ENCODE results near the gene EXOC3L2. TPM values are rescaled to one million over a fixed set of nuclear protein-coding genes. Genes with fewer than 3 reads are reported as not detected.

Gene EXOC3L2
- total RNA-seq, 1 donor from 2014 or later, result not detected

DNA sequence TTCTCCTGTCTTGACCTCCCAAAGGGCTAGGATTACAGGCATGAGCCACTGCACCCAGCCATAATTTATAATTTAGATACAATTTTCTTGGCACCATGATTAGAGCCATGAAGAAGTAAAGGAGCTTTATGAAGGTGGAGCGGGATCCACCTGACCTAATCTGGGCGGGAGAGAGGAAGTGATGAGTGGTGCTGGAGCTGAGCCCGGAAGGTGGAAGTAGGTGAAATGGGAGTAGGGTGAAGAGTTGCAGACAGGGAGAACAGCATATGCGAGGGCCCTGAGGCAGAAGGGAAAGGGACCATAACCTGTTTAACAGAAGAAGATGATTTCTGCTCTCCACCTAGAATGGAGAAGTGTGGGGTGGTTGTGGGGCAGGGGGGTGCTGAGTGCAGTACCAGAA lies 62.4 kb downstream of the EXOC3L2 start:
- ATAC-seq (ENCODE audit: low read depth), result no peak
- intact Hi-C loops (cut with micrococcal nuclease), result no loop called here
- DNase-seq, result no peak
- TF ChIP-seq CTCF (IDR thresholded peaks at IDR 0.05), result no peak
- CTCF ChIA-PET, result interaction anchor here (1.2 kb wide), 1 partner anchor 87 kb away, joined by 4 read pairs; no protein-coding TSS in a partner anchor
- no peaks in the 10 kb centered on the region for H3K9me3 Mint-ChIP-seq
- H3K4me1 Mint-ChIP-seq, result peaks cover 52% of the 10 kb centered on the region
- H3K27me3 Mint-ChIP-seq, result no peaks in the 10 kb centered on the region
- H3K27ac Mint-ChIP-seq, result no peak overlapping the region
- H3K4me3 Mint-ChIP-seq, result no peak overlapping the region
- POLR2A ChIA-PET, result interaction anchor here (0.6 kb wide), 2 partner anchors 63 to 288 kb away, joined by 6 read pairs; no protein-coding TSS in a partner anchor
- peaks cover 28% of the 10 kb centered on the region for H3K36me3 Mint-ChIP-seq (ENCODE audit: low read depth)

DNA sequence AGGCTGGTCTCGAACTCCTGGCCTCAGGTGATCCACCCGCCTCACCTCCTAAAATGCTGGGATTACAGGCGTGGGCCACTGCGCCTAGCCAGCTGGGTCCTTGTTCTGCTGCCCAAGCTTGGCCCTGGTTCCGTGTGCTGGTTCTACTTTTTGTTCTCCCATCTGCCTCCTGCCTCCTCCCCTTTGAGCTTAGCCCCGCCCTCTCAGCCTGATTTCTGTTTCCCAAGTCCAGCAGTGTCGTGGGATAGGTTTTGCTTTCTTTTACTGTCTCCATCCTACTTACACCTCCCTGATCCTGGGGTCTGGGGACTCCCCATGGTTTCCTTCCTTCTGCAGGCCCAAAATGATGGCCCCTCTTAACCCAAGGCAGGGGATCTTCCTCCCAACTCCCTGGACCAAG lies 64.3 kb downstream of the EXOC3L2 start:
- DNase-seq (no peak), ATAC-seq (ENCODE audit: low read depth) (no peak)
- ChIA-PET CTCF (no interaction called here), POLR2A (no interaction called here)
- Mint-ChIP-seq H3K36me3 (ENCODE audit: low read depth) (peaks cover 28% of the 10 kb centered on the region), H3K4me1 (peaks cover 55% of the 10 kb centered on the region), H3K4me3 (peak overlapping the region; percentile 30), H3K9me3 (no peaks in the 10 kb centered on the region), H3K27me3 (no peaks in the 10 kb centered on the region), H3K27ac (no peak overlapping the region)
- intact Hi-C loops (cut with micrococcal nuclease), result no loop called here
- no peak for TF ChIP-seq CTCF (IDR thresholded peaks at IDR 0.05)

- Mint-ChIP-seq H3K27me3 (no peaks in the 10 kb centered on the region), H3K4me1 (peaks cover 56% of the 10 kb centered on the region), H3K4me3 (peak overlapping the region; percentile 74), H3K36me3 (ENCODE audit: low read depth) (peaks cover 30% of the 10 kb centered on the region), H3K27ac (no peak overlapping the region), H3K9me3 (no peaks in the 10 kb centered on the region)
- no peak for DNase-seq
- ChIA-PET POLR2A (interaction anchor here (0.6 to 2.5 kb wide), 7 partner anchors 54 to 708 kb away, joined by 3 to 53 read pairs (median 5); partner anchors contain the start of genes CLASRP and PPP1R37), CTCF (no interaction called here)
- intact Hi-C loops (cut with micrococcal nuclease), result loop anchor here (2.0 to 5.0 kb wide), 4 partner anchors 15 to 428 kb away; partner anchors contain the start of gene MARK4
- no peak for ATAC-seq (ENCODE audit: low read depth)
- TF ChIP-seq CTCF (IDR thresholded peaks at IDR 0.05), result no peak
These were observed 65.3 kb downstream of the EXOC3L2 start for GRCh38 chr19:45179892-45180370.

- intact Hi-C loops (cut with micrococcal nuclease), result loop anchor here (2.0 to 5.0 kb wide), 4 partner anchors 14 to 427 kb away; partner anchors contain the start of gene MARK4
- no peak for DNase-seq
These were observed 65.9 kb downstream of the EXOC3L2 start for GRCh38 chr19:45179072-45179891.

More at GRCh38 chr19:45179072-45179891, 65.9 kb downstream of the EXOC3L2 start:
- H3K9me3 Mint-ChIP-seq, result no peaks in the 10 kb centered on the region
- H3K36me3 Mint-ChIP-seq (ENCODE audit: low read depth), result peaks cover 30% of the 10 kb centered on the region
- ChIA-PET POLR2A (interaction anchor here (0.6 to 3.0 kb wide), 25 partner anchors 7 to 709 kb away, joined by 3 to 53 read pairs (median 5); partner anchors contain the start of genes CLASRP, CLPTM1, FBXO46 and FOXA3), CTCF (interaction anchor here (0.9 to 1.8 kb wide), 4 partner anchors 13 to 591 kb away, joined by 3 to 11 read pairs (median 3); partner anchors contain the start of gene PPP1R37)
- H3K4me3 Mint-ChIP-seq, result peak overlapping the region; percentile 94
- no peak for TF ChIP-seq CTCF (IDR thresholded peaks at IDR 0.05)
- peak overlapping the region; percentile 96 for H3K27ac Mint-ChIP-seq
- H3K4me1 Mint-ChIP-seq, result peaks cover 51% of the 10 kb centered on the region
- no peak for ATAC-seq (ENCODE audit: low read depth)
- no peaks in the 10 kb centered on the region for H3K27me3 Mint-ChIP-seq

Measured in activated B cell treated with CpG ODN at 0.5 μM for 24 hours (primary cell).